A673 (cell line): Measurements from ENCODE around the gene STARD10. TPM values are rescaled to one million over a fixed set of nuclear protein-coding genes. Genes with fewer than 3 reads are reported as not detected.

ENCODE experiments used
- BruUV-seq: library from RNA; stranded (reverse); fragments of 400-500 nt; replicated peaks from 2 replicates; lab custom pipeline; 2021; lab: Mats Ljungman, UMichigan
- CTCF ChIA-PET: fragments of 300-600 bp; sonication (Branson Sonifier 250); formaldehyde crosslinking; loops from one replicate; lab custom pipeline; 2022; ENCODE audit warnings: antibody characterized with exemption; lab: Charles Lee
- POLR2A ChIA-PET: fragments of 300-600 bp; sonication (Branson Sonifier 250); formaldehyde crosslinking; loops from one replicate; lab custom pipeline; 2022; ENCODE audit warnings: antibody characterized with exemption; ENCODE audit not compliant: low non-redundant PET; lab: Charles Lee
- DNase-seq: peaks from one replicate; pipeline ENCODE4 v3.0.0-alpha.2; 2015; ENCODE audit warnings: low spot score
- H3K27ac ChIP-seq: fragments of 200-600 bp; sonication (generic); 2 replicates; pipeline ENCODE4 v1.5.1; 2016; ENCODE audit warnings: mixed run types, low read depth, mild to moderate bottlenecking, mixed read lengths, antibody characterized with exemption, low read length; ENCODE audit not compliant: poor library complexity, severe bottlenecking
- H3K27me3 ChIP-seq: fragments of 200-600 bp; sonication (generic); replicated peaks from 2 replicates; pipeline ENCODE4 v1.6.1; 2017; ENCODE audit warnings: mixed run types, low read depth, mild to moderate bottlenecking, mixed read lengths, antibody characterized with exemption, low read length; ENCODE audit not compliant: insufficient read depth, poor library complexity
- H3K36me3 ChIP-seq: fragments of 200-600 bp; sonication (generic); 2 replicates; pipeline ENCODE4 v1.6.1; 2016; ENCODE audit warnings: mixed run types, mild to moderate bottlenecking, mixed read lengths, antibody characterized with exemption, low read length; ENCODE audit not compliant: insufficient read depth, poor library complexity, severe bottlenecking
- H3K4me1 ChIP-seq: fragments of 200-600 bp; sonication (generic); 2 replicates; pipeline ENCODE4 v1.6.1; 2017; ENCODE audit warnings: mixed run types, mild to moderate bottlenecking, mixed read lengths, antibody characterized with exemption, low read length; ENCODE audit not compliant: insufficient read depth, poor library complexity, severe bottlenecking
- H3K4me3 ChIP-seq: fragments of 200-600 bp; sonication (generic); 2 replicates; pipeline ENCODE4 v1.5.1; 2016; ENCODE audit warnings: low read depth, mixed run types, mild to moderate bottlenecking, mixed read lengths, low read length; ENCODE audit not compliant: poor library complexity, severe bottlenecking
- H3K9me3 ChIP-seq: fragments of 200-600 bp; sonication (generic); 2 replicates; pipeline ENCODE4 v1.6.1; 2016; ENCODE audit warnings: mixed run types, low read depth, mild to moderate bottlenecking, mixed read lengths, antibody characterized with exemption, low read length; ENCODE audit not compliant: poor library complexity, severe bottlenecking
- EZH2 ChIP-seq: fragments of 200-600 bp; sonication (generic); IDR thresholded peaks from 2 replicates; pipeline ENCODE4 v1.6.1; 2017; ENCODE audit warnings: borderline replicate concordance, low read depth, mild to moderate bottlenecking, mixed read lengths, antibody characterized with exemption, low read length; ENCODE audit not compliant: poor library complexity, severe bottlenecking
- intact Hi-C: fragments of 100-400 bp; cut with micrococcal nuclease; formaldehyde crosslinking; loops from one replicate; pipeline ENCODE4 v1.10.0; 2022; ENCODE audit not compliant: unreplicated experiment
- total RNA-seq: library from RNA; stranded (reverse); gene quantifications from 2 replicates; pipeline ENCODE4 v1.2.3, GENCODE V29; 2021
- TF ChIP-seq, protein P1 (sequence below): fragments of 300-800, 200-600 bp; sonication (generic); conservative IDR thresholded peaks from 2 replicates; pipeline ENCODE4 v1.5.1; 2017; ENCODE audit warnings: low read depth, mild to moderate bottlenecking, antibody characterized with exemption, low read length, moderate library complexity, mixed read lengths

STARD10 gene
- total RNA-seq, 1 experiment from 2014 or later: 16.9 TPM

- no peaks in the 10 kb centered on the region for H3K27me3 ChIP-seq
- no peak for DNase-seq
- TF ChIP-seq EZH2: no peak
- TF ChIP-seq, protein P1, sequence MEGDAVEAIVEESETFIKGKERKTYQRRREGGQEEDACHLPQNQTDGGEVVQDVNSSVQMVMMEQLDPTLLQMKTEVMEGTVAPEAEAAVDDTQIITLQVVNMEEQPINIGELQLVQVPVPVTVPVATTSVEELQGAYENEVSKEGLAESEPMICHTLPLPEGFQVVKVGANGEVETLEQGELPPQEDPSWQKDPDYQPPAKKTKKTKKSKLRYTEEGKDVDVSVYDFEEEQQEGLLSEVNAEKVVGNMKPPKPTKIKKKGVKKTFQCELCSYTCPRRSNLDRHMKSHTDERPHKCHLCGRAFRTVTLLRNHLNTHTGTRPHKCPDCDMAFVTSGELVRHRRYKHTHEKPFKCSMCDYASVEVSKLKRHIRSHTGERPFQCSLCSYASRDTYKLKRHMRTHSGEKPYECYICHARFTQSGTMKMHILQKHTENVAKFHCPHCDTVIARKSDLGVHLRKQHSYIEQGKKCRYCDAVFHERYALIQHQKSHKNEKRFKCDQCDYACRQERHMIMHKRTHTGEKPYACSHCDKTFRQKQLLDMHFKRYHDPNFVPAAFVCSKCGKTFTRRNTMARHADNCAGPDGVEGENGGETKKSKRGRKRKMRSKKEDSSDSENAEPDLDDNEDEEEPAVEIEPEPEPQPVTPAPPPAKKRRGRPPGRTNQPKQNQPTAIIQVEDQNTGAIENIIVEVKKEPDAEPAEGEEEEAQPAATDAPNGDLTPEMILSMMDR: no peak
- H3K4me3 ChIP-seq: no peak overlapping the region
- ChIA-PET CTCF (no interaction called here), POLR2A (interaction anchor here (0.7 kb wide), 1 partner anchor 55 kb away, joined by 3 read pairs; no protein-coding TSS in a partner anchor)
- no peak overlapping the region for H3K27ac ChIP-seq
- intact Hi-C loops: no loop called here
- H3K9me3 ChIP-seq: no peaks in the 10 kb centered on the region
- BruUV-seq: no TSS peak
- H3K36me3 ChIP-seq: no peaks in the 10 kb centered on the region
- peaks cover 2% of the 10 kb centered on the region for H3K4me1 ChIP-seq
Observed at GRCh38 chr11:72799441-72799840, 5.6 kb upstream of the STARD10 start.

DNA sequence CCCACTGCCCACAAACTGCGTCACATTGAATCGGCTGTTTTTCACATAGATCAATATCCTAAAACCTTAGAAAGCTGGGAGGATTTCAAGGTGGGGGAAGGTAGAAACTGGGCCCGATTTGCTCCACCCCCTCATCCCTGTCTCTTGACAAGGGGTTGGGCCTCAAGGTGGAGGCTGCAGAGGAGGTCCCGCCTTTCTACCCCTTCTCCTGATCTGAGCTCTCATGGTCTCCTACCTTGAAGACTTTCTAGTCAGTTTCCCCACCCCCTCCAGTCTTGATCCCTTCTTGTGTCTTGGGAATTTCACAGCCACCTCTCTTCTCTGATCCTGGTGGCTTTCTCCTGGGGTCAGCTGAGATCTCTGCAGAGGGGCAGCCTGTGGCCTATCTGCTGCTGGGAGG lies 4.5 kb upstream of the STARD10 start:
- no peak for DNase-seq
- intact Hi-C loops: no loop called here
- BruUV-seq: no TSS peak
- ChIA-PET POLR2A (interaction anchor here (0.5 to 0.7 kb wide), 2 partner anchors 17 to 24 kb away, joined by 3 to 5 read pairs; no protein-coding TSS in a partner anchor), CTCF (no interaction called here)
- Histone ChIP-seq H3K36me3 (no peaks in the 10 kb centered on the region), H3K27me3 (no peaks in the 10 kb centered on the region), H3K4me3 (no peak overlapping the region), H3K27ac (no peak overlapping the region), H3K9me3 (no peaks in the 10 kb centered on the region), H3K4me1 (peaks cover 5% of the 10 kb centered on the region)
- no peak for TF ChIP-seq EZH2
- TF ChIP-seq, protein P1: no peak

DNA sequence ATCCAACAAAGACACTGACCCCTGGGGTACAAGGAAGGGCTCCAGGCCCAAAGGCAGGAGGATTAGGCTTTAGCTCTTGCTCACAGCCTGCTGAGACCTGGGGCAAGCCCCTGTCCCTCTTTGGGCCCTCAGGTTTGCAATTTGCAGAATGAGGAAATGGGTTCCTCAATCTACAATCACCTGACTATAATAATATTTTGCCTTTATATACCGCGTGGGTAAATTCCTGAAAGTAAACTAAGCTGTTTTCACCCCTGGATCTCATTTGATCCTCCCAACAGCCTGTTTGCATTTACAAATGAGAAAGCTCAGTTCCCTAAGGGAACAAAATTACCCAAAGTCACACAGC lies 797 bp downstream of the STARD10 start:
- Histone ChIP-seq H3K36me3 (no peaks in the 10 kb centered on the region), H3K4me3 (peak overlapping the region; percentile 60), H3K27me3 (no peaks in the 10 kb centered on the region), H3K9me3 (no peaks in the 10 kb centered on the region), H3K27ac (peak overlapping the region; percentile 12), H3K4me1 (peaks cover 12% of the 10 kb centered on the region)
- intact Hi-C loops: loop anchor here (1.0 kb wide), 1 partner anchor 68 kb away; no protein-coding TSS in a partner anchor
- TSS peak; percentile 91 for BruUV-seq
- DNase-seq: no peak
- POLR2A ChIA-PET: no interaction called here
- TF ChIP-seq, protein P1: no peak
- TF ChIP-seq EZH2: no peak
- CTCF ChIA-PET: interaction anchor here (0.6 to 2.6 kb wide), 5 partner anchors 10 to 71 kb away, joined by 3 to 21 read pairs (median 6); no protein-coding TSS in a partner anchor
